GM23248 (cell line): ENCODE results near the gene PXDC1. TPM values are rescaled to one million over a fixed set of nuclear protein-coding genes. Genes with fewer than 3 reads are reported as not detected.
A peak's percentile ranks its signal among the peaks of the same experiment; 100 is the strongest.

Experiments
- DNase-seq: peaks from one replicate; pipeline ENCODE4 v3.0.0-alpha.2; 2015
- H2AFZ ChIP-seq: fragments of 200-600 bp; sonication (generic); 2 replicates; pipeline ENCODE4 v1.6.1; 2016; ENCODE audit warnings: antibody characterized with exemption
- H3F3A ChIP-seq: fragments of 200-600 bp; sonication (generic); 2 replicates; pipeline ENCODE4 v1.6.1; 2016; ENCODE audit warnings: mild to moderate bottlenecking, antibody characterized with exemption, mixed run types; ENCODE audit not compliant: insufficient read depth
- H3K27ac ChIP-seq: fragments of 200-600 bp; sonication (generic); 2 replicates; pipeline ENCODE4 v1.5.1; 2016; ENCODE audit warnings: mild to moderate bottlenecking
- H3K27me3 ChIP-seq: fragments of 200-600 bp; sonication (generic); replicated peaks from 2 replicates; pipeline ENCODE4 v1.6.1; 2016; ENCODE audit warnings: mild to moderate bottlenecking; ENCODE audit not compliant: insufficient read depth
- H3K36me3 ChIP-seq: fragments of 200-600 bp; sonication (generic); 2 replicates; pipeline ENCODE4 v1.6.1; 2016; ENCODE audit warnings: low read depth, mild to moderate bottlenecking
- H3K4me1 ChIP-seq: fragments of 200-600 bp; sonication (generic); 2 replicates; pipeline ENCODE4 v1.6.1; 2016; ENCODE audit warnings: mild to moderate bottlenecking; ENCODE audit not compliant: insufficient read depth
- H3K4me2 ChIP-seq: fragments of 200-600 bp; sonication (generic); one replicate; pipeline ENCODE4 v1.6.1; 2016; ENCODE audit warnings: mild to moderate bottlenecking; ENCODE audit not compliant: unreplicated experiment
- H3K4me3 ChIP-seq: fragments of 200-600 bp; sonication (generic); 2 replicates; pipeline ENCODE4 v1.5.1; 2016; ENCODE audit warnings: mild to moderate bottlenecking
- H3K79me2 ChIP-seq: fragments of 200-600 bp; sonication (generic); 2 replicates; pipeline ENCODE4 v1.6.1; 2016; ENCODE audit warnings: mild to moderate bottlenecking; ENCODE audit not compliant: insufficient read depth
- H3K9ac ChIP-seq: fragments of 200-600 bp; sonication (generic); 2 replicates; pipeline ENCODE4 v1.6.1; 2016; ENCODE audit warnings: mild to moderate bottlenecking
- H3K9me2 ChIP-seq: fragments of 200-600 bp; sonication (generic); 2 replicates; pipeline ENCODE4 v1.6.1; 2016; ENCODE audit warnings: mixed run types, mild to moderate bottlenecking, moderate library complexity; ENCODE audit not compliant: insufficient read depth
- H3K9me3 ChIP-seq: fragments of 200-600 bp; sonication (generic); one replicate; pipeline ENCODE4 v1.6.1; 2017; ENCODE audit warnings: low read depth
- H4K20me1 ChIP-seq: fragments of 200-600 bp; sonication (generic); 2 replicates; pipeline ENCODE4 v1.6.0; 2016; ENCODE audit not compliant: insufficient read depth
- EZH2 ChIP-seq: fragments of 200-600 bp; sonication (generic); IDR thresholded peaks from 2 replicates; pipeline ENCODE4 v1.6.1; 2018; ENCODE audit warnings: antibody characterized with exemption, mild to moderate bottlenecking; ENCODE audit not compliant: insufficient read depth, poor library complexity, severe bottlenecking
- EZH2phosphoT487 ChIP-seq: fragments of 200-600 bp; sonication (generic); IDR thresholded peaks from 2 replicates; pipeline ENCODE4 v1.6.1; 2018; ENCODE audit warnings: antibody characterized with exemption, moderate library complexity, mild to moderate bottlenecking, low read depth; ENCODE audit not compliant: insufficient read depth
- WGBS, 2 experiments: methylation state at CpG; one replicate each; pipeline ENCODE4 v1.1.6; 2015 to 2017; ENCODE audit warnings: low lambda C conversion rate in 2 of 2, low coverage in 1 of 2; ENCODE audit errors: missing lambda C conversion rate in 2 of 2; 5-methylcytosine and 5-hydroxymethylcytosine counted together
- in situ Hi-C: fragments of 300-500 bp; cut with MboI; formaldehyde crosslinking; loops from 2 replicates; pipeline ENCODE4 v1.15.0; 2020
- polyA plus RNA-seq: library from polyadenylated mRNA; unstranded; fragments of >200 nt; fragmentation: Nextera tagmentation; extraction: Ambion mirVana; gene quantifications from 2 replicates; pipeline ENCODE4 v1.2.1, GENCODE V29; 2016
- total RNA-seq: library from RNA; depleted of rRNA; stranded (reverse); fragments of >200 nt; shearing (Covaris generic); gene quantifications from 2 replicates; pipeline ENCODE4 v1.2.3, GENCODE V29; 2014; rRNA removed

Gene PXDC1, protein sequence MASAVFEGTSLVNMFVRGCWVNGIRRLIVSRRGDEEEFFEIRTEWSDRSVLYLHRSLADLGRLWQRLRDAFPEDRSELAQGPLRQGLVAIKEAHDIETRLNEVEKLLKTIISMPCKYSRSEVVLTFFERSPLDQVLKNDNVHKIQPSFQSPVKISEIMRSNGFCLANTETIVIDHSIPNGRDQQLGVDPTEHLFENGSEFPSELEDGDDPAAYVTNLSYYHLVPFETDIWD
- total RNA-seq (167 and 192 TPM in 2 replicates), polyA plus RNA-seq (122 and 135 TPM in 2 replicates)

DNA sequence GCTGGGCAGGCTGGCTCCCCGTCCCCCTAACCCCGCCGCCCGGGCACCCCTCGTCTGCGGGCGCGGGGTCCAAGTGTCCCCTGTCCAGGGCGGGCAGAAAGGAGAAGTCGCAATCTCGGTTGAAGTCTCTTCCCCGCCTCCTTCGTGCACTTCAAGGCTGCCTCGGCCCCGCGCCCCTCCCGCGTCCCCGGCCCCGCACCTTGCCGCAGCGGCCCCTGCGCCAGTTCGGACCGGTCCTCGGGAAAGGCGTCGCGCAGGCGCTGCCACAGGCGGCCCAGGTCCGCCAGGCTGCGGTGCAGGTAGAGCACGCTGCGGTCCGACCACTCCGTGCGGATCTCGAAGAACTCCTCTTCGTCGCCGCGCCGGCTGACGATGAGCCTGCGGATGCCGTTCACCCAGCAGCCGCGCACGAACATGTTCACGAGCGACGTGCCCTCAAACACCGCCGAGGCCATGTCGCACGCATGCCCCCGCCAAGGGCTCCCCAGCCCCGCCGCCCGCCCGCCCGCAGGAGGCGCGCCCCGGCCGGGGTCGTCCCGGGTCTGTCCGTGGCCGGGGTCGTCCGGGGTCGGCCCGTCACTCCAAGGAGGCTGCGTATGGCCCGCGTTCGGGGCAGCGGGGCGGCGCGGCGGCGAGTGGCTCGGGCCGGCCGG, at the start of gene PXDC1:
Gene PXDC1, minus strand, starts transcription at position 637 of the 653 bp plus-strand sequence. Its CDS starts 182 bp downstream, at position 455.
- peaks cover 21% of the 10 kb centered on the region for H3K4me1 ChIP-seq
- peak within 1 kb of the TSS; percentile 99 for H3K9ac ChIP-seq
- in situ Hi-C loops, result no loop called here

DNA sequence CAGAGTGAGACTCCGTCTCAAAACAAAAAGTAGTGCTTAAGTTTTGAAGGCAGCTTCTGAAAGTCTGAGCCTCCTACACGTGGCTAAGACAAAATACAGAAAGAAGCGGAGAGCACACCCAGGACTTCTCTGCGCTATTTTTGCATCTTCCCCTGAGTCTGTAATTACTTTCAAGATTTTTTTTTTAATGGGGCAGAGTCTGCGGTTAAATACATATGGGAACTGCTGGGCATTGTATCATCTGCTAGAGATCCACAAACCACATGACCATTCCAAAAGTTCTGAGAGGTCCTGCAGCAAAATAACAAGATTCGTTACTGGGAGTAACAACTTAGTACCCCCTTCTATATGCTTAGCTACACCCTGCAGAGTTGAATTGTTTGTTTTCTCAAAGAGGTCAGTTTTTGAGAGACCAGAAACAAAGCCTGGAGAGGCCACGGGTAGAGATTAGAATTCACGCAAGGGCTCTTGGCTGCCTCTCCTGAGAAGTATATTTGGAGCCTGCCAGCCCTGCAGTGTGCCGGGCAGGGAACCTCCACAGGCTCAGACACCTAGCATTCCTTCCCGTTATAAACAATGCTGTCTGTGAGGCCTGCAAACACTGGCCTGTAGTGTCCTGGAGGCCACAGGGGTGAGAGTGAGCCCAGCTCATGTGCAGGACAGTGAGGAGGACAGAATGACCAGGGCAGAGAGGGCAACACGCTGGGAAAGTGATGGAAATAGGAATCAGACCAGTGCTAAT, 49.5 kb upstream of the PXDC1 start:
- Histone ChIP-seq H3F3A (peaks cover 55% of the 10 kb centered on the region), H3K9me3 (no peaks in the 10 kb centered on the region), H3K27ac (no peak overlapping the region), H3K27me3 (no peaks in the 10 kb centered on the region), H4K20me1 (no peaks in the 10 kb centered on the region), H3K9me2 (no peaks in the 10 kb centered on the region), H3K4me1 (peaks cover 47% of the 10 kb centered on the region), H3K36me3 (no peaks in the 10 kb centered on the region), H3K79me2 (no peaks in the 10 kb centered on the region), H3K4me3 (no peak overlapping the region), H3K9ac (no peak overlapping the region), H3K4me2 (no peak overlapping the region), H2AFZ (no peak overlapping the region)
- WGBS, 2 experiments, result 93 to 94% methylated on average over 11 of the region's 11 CpGs
- in situ Hi-C loops, result no loop called here
- no peak for DNase-seq
- TF ChIP-seq EZH2, result no peak
- no peak for TF ChIP-seq EZH2phosphoT487

More for the DNA sequence above, at the start of gene PXDC1:
- no peak for TF ChIP-seq EZH2
- no peak for TF ChIP-seq EZH2phosphoT487
- peak within 1 kb of the TSS; percentile 83 for H2AFZ ChIP-seq
- no peaks in the 10 kb centered on the region for H3K9me3 ChIP-seq
- H3F3A ChIP-seq, result peaks cover 38% of the 10 kb centered on the region
- H3K79me2 ChIP-seq, result peaks cover 50% of the 10 kb centered on the region
- H3K4me3 ChIP-seq, result peak within 1 kb of the TSS; percentile 86
- WGBS, 2 experiments, result 2% methylated on average over 40 to 45 of the region's 88 CpGs
- H3K4me2 ChIP-seq, result peak within 1 kb of the TSS; percentile 91
- peak within 1 kb of the TSS; percentile 94 for H3K27ac ChIP-seq
- H3K9me2 ChIP-seq, result no peaks in the 10 kb centered on the region
- no peaks in the 10 kb centered on the region for H3K27me3 ChIP-seq
- peak; percentile 67 for DNase-seq
- no peaks in the 10 kb centered on the region for H3K36me3 ChIP-seq
- H4K20me1 ChIP-seq, result 0 out of 2 replicates have a peak, but pooled peaks cover 9% of the 10 kb centered on the region

DNA sequence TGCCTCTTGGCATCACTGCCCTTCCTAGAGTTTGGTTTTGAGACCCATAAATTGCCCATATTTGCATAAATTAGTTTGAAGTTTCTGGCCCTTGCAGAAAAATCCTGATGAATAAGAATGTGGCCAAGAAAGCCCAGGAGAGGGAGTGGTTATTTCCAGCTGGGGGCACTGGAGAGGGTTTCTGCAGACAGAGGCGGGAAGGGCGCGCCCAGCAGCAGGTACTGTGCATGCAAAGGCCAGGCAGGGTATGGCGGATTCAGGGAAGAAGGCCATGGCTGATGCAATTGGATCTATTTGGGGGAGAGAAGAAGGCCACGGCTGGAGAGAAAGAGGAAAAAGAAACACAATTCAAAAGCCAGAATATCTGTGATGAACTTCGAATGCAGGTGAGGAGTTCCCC, 48.2 kb upstream of the PXDC1 start:
- Histone ChIP-seq H4K20me1 (no peaks in the 10 kb centered on the region), H3F3A (peaks cover 45% of the 10 kb centered on the region), H3K9me2 (no peaks in the 10 kb centered on the region), H3K79me2 (no peaks in the 10 kb centered on the region), H3K27ac (no peak overlapping the region), H2AFZ (no peak overlapping the region), H3K4me1 (peaks cover 34% of the 10 kb centered on the region), H3K27me3 (no peaks in the 10 kb centered on the region), H3K9ac (no peak overlapping the region), H3K36me3 (no peaks in the 10 kb centered on the region), H3K4me2 (no peak overlapping the region), H3K4me3 (no peak overlapping the region), H3K9me3 (no peaks in the 10 kb centered on the region)
- in situ Hi-C loops, result no loop called here
- TF ChIP-seq EZH2phosphoT487 (no peak), EZH2 (no peak)
- no peak for DNase-seq
- WGBS, 2 experiments, result 91 to 96% methylated on average over 6 of the region's 6 CpGs
